Measurements from ENCODE around the gene VEGFA. TPM values are rescaled to one million over a fixed set of nuclear protein-coding genes. Genes with fewer than 3 reads are reported as not detected.

Gene VEGFA
- polyA plus RNA-seq, 1 donor: 198 TPM

- Histone ChIP-seq H3K4me3 (ENCODE audit: low read length) (peak overlapping the region; percentile 78), H3K9me3 (ENCODE audit: control insufficient read depth, low read depth, low read length) (no peaks in the 10 kb centered on the region), H3K36me3 (ENCODE audit: control insufficient read depth, insufficient read depth, low read length) (peaks cover 28% of the 10 kb centered on the region), H3K27ac (ENCODE audit: low read length) (peak overlapping the region; percentile 89), H3K4me1 (ENCODE audit: control insufficient read depth, insufficient read depth, low read length) (peaks cover 43% of the 10 kb centered on the region), H3K27me3 (ENCODE audit: control insufficient read depth, insufficient read depth, low read length) (no peaks in the 10 kb centered on the region)
- no CpG with 5 or more reads among the region's 7 CpGs for WGBS (ENCODE audit: insufficient coverage, low lambda C conversion rate)
- peak in 1 of 2 donors; percentile 64 for DNase-seq
These were observed 2.7 kb downstream of the VEGFA start for GRCh38 chr6:43772681-43773049.

GRCh38 chr6:43773050-43773979, 3.3 kb downstream of the VEGFA start:
- WGBS (ENCODE audit: insufficient coverage, low lambda C conversion rate): no CpG with 5 or more reads among the region's 12 CpGs
- Histone ChIP-seq H3K36me3 (ENCODE audit: control insufficient read depth, insufficient read depth, low read length) (peaks cover 35% of the 10 kb centered on the region), H3K27ac (ENCODE audit: low read length) (peak overlapping the region; percentile 89), H3K27me3 (ENCODE audit: control insufficient read depth, insufficient read depth, low read length) (no peaks in the 10 kb centered on the region), H3K4me3 (ENCODE audit: low read length) (peak overlapping the region; percentile 78), H3K9me3 (ENCODE audit: control insufficient read depth, low read depth, low read length) (no peaks in the 10 kb centered on the region), H3K4me1 (ENCODE audit: control insufficient read depth, insufficient read depth, low read length) (peaks cover 37% of the 10 kb centered on the region)
- peak; percentile 65 to 79 for DNase-seq

GRCh38 chr6:43773980-43774775, 4.2 kb downstream of the VEGFA start:
- peak in 1 of 2 donors; percentile 53 for DNase-seq
- Histone ChIP-seq H3K9me3 (ENCODE audit: control insufficient read depth, low read depth, low read length) (no peaks in the 10 kb centered on the region), H3K4me3 (ENCODE audit: low read length) (peak overlapping the region; percentile 78), H3K4me1 (ENCODE audit: control insufficient read depth, insufficient read depth, low read length) (peaks cover 28% of the 10 kb centered on the region), H3K27me3 (ENCODE audit: control insufficient read depth, insufficient read depth, low read length) (no peaks in the 10 kb centered on the region), H3K36me3 (ENCODE audit: control insufficient read depth, insufficient read depth, low read length) (peaks cover 43% of the 10 kb centered on the region), H3K27ac (ENCODE audit: low read length) (peak overlapping the region; percentile 89)
- WGBS (ENCODE audit: insufficient coverage, low lambda C conversion rate): no CpG with 5 or more reads among the region's 12 CpGs

- DNase-seq: peak; percentile 65 to 82
- Histone ChIP-seq H3K9me3 (ENCODE audit: control insufficient read depth, low read depth, low read length) (no peaks in the 10 kb centered on the region), H3K27me3 (ENCODE audit: control insufficient read depth, insufficient read depth, low read length) (no peaks in the 10 kb centered on the region), H3K4me3 (ENCODE audit: low read length) (peak overlapping the region; percentile 78), H3K36me3 (ENCODE audit: control insufficient read depth, insufficient read depth, low read length) (peaks cover 51% of the 10 kb centered on the region), H3K27ac (ENCODE audit: low read length) (peak overlapping the region; percentile 89), H3K4me1 (ENCODE audit: control insufficient read depth, insufficient read depth, low read length) (peaks cover 25% of the 10 kb centered on the region)
- WGBS (ENCODE audit: insufficient coverage, low lambda C conversion rate): no CpG with 5 or more reads among the region's 17 CpGs
These were observed 4.9 kb downstream of the VEGFA start for GRCh38 chr6:43774776-43775534.

GRCh38 chr6:43775535-43775885, 5.5 kb downstream of the VEGFA start:
- H3K4me1 ChIP-seq (ENCODE audit: control insufficient read depth, insufficient read depth, low read length): peaks cover 25% of the 10 kb centered on the region
- DNase-seq: no peak
- no peak overlapping the region for H3K4me3 ChIP-seq (ENCODE audit: low read length)
- H3K9me3 ChIP-seq (ENCODE audit: control insufficient read depth, low read depth, low read length): no peaks in the 10 kb centered on the region
- H3K36me3 ChIP-seq (ENCODE audit: control insufficient read depth, insufficient read depth, low read length): peaks cover 57% of the 10 kb centered on the region
- peak overlapping the region; percentile 70 for H3K27ac ChIP-seq (ENCODE audit: low read length)
- H3K27me3 ChIP-seq (ENCODE audit: control insufficient read depth, insufficient read depth, low read length): no peaks in the 10 kb centered on the region
- 80% methylated on average over 1 of the region's 4 CpGs for whole genome bisulfite sequencing (ENCODE audit: insufficient coverage, low lambda C conversion rate)

GRCh38 chr6:43776115-43776798, 6.2 kb downstream of the VEGFA start:
- H3K4me3 ChIP-seq (ENCODE audit: low read length): no peak overlapping the region
- no peak overlapping the region for H3K27ac ChIP-seq (ENCODE audit: low read length)
- no CpG with 5 or more reads among the region's 8 CpGs for WGBS (ENCODE audit: insufficient coverage, low lambda C conversion rate)
- DNase-seq: no peak
- H3K27me3 ChIP-seq (ENCODE audit: control insufficient read depth, insufficient read depth, low read length): no peaks in the 10 kb centered on the region
- peaks cover 64% of the 10 kb centered on the region for H3K36me3 ChIP-seq (ENCODE audit: control insufficient read depth, insufficient read depth, low read length)
- no peaks in the 10 kb centered on the region for H3K9me3 ChIP-seq (ENCODE audit: control insufficient read depth, low read depth, low read length)
- H3K4me1 ChIP-seq (ENCODE audit: control insufficient read depth, insufficient read depth, low read length): peaks cover 25% of the 10 kb centered on the region

- no peak overlapping the region for H3K4me3 ChIP-seq (ENCODE audit: low read length)
- no peaks in the 10 kb centered on the region for H3K9me3 ChIP-seq (ENCODE audit: control insufficient read depth, low read depth, low read length)
- peaks cover 73% of the 10 kb centered on the region for H3K36me3 ChIP-seq (ENCODE audit: control insufficient read depth, insufficient read depth, low read length)
- DNase-seq: no peak
- no peaks in the 10 kb centered on the region for H3K27me3 ChIP-seq (ENCODE audit: control insufficient read depth, insufficient read depth, low read length)
- peaks cover 25% of the 10 kb centered on the region for H3K4me1 ChIP-seq (ENCODE audit: control insufficient read depth, insufficient read depth, low read length)
- WGBS (ENCODE audit: insufficient coverage, low lambda C conversion rate): no CpG with 5 or more reads among the region's 18 CpGs
- H3K27ac ChIP-seq (ENCODE audit: low read length): no peak overlapping the region
These were observed 7.1 kb downstream of the VEGFA start for GRCh38 chr6:43776799-43777776.

GRCh38 chr6:43778131-43778855, 8.3 kb downstream of the VEGFA start:
- Histone ChIP-seq H3K36me3 (ENCODE audit: control insufficient read depth, insufficient read depth, low read length) (peaks cover 85% of the 10 kb centered on the region), H3K4me3 (ENCODE audit: low read length) (no peak overlapping the region), H3K27me3 (ENCODE audit: control insufficient read depth, insufficient read depth, low read length) (no peaks in the 10 kb centered on the region), H3K27ac (ENCODE audit: low read length) (no peak overlapping the region), H3K4me1 (ENCODE audit: control insufficient read depth, insufficient read depth, low read length) (peaks cover 25% of the 10 kb centered on the region), H3K9me3 (ENCODE audit: control insufficient read depth, low read depth, low read length) (no peaks in the 10 kb centered on the region)
- DNase-seq: no peak
- WGBS (ENCODE audit: insufficient coverage, low lambda C conversion rate): no CpG with 5 or more reads among the region's 4 CpGs

Data from large intestine (tissue), 3 donors.